Neural progenitor cell (in vitro differentiated cells): Measurements from ENCODE around the gene GFI1. TPM values are rescaled to one million over a fixed set of nuclear protein-coding genes. Genes with fewer than 3 reads are reported as not detected.

Experiments
- DNase-seq: peaks from one replicate; pipeline ENCODE4 v3.0.0-alpha.2; 2016; ENCODE audit warnings: low spot score
- H2AFZ ChIP-seq: fragments of 200-600 bp; sonication (generic); replicated peaks from 2 replicates; pipeline ENCODE4 v1.6.1; 2016; ENCODE audit warnings: antibody characterized with exemption
- H3F3A ChIP-seq: fragments of 200-600 bp; sonication (generic); 2 replicates; pipeline ENCODE4 v1.6.1; 2016; ENCODE audit warnings: antibody characterized with exemption, low read depth
- H3K27ac ChIP-seq: fragments of 200-600 bp; sonication (generic); 2 replicates; pipeline ENCODE4 v1.5.1; 2016; ENCODE audit warnings: mild to moderate bottlenecking
- H3K27me3 ChIP-seq: fragments of 200-600 bp; sonication (generic); 2 replicates; pipeline ENCODE4 v1.6.1; 2016; ENCODE audit warnings: mild to moderate bottlenecking, moderate library complexity
- H3K36me3 ChIP-seq: fragments of 200-600 bp; sonication (generic); 2 replicates; pipeline ENCODE4 v1.5.1; 2016
- H3K4me1 ChIP-seq: fragments of 200-600 bp; sonication (generic); 2 replicates; pipeline ENCODE4 v1.6.1; 2016; ENCODE audit warnings: mixed run types
- H3K4me2 ChIP-seq: fragments of 200-600 bp; sonication (generic); 2 replicates; pipeline ENCODE4 v1.6.1; 2016
- H3K4me3 ChIP-seq: fragments of 200-600 bp; sonication (generic); 2 replicates; pipeline ENCODE4 v1.5.1; 2016
- H3K79me2 ChIP-seq: fragments of 200-600 bp; sonication (generic); 2 replicates; pipeline ENCODE4 v1.6.1; 2016; ENCODE audit warnings: low read depth
- H3K9ac ChIP-seq: fragments of 200-600 bp; sonication (generic); 2 replicates; pipeline ENCODE4 v1.6.1; 2016
- H3K9me3 ChIP-seq: fragments of 200-600 bp; sonication (generic); 2 replicates; pipeline ENCODE4 v1.5.1; 2016; ENCODE audit warnings: low read depth
- H4K20me1 ChIP-seq: fragments of 200-600 bp; sonication (generic); 2 replicates; pipeline ENCODE4 v1.6.1; 2016; ENCODE audit warnings: low read depth
- H3K27ac Mint-ChIP-seq: 3 replicates; pipeline ENCODE4 v1.8.0; 2021; ENCODE audit warnings: mixed read lengths
- H3K27me3 Mint-ChIP-seq: 2 replicates; pipeline ENCODE4 v1.8.0; 2022; ENCODE audit warnings: low read depth, mild to moderate bottlenecking, inconsistent platforms, moderate library complexity, mixed read lengths; ENCODE audit not compliant: insufficient read depth
- H3K36me3 Mint-ChIP-seq: 3 replicates; pipeline ENCODE4 v1.8.0; 2021; ENCODE audit warnings: mixed read lengths
- H3K4me1 Mint-ChIP-seq: 3 replicates; pipeline ENCODE4 v1.8.0; 2021; ENCODE audit warnings: mixed read lengths
- H3K4me3 Mint-ChIP-seq: 3 replicates; pipeline ENCODE4 v1.8.0; 2021; ENCODE audit warnings: mild to moderate bottlenecking, moderate library complexity, mixed read lengths
- H3K9me3 Mint-ChIP-seq: 3 replicates; pipeline ENCODE4 v1.8.0; 2020; ENCODE audit warnings: mixed read lengths
- EZH2 ChIP-seq: fragments of 200-600 bp; sonication (generic); IDR thresholded peaks from 2 replicates; pipeline ENCODE4 v1.6.1; 2017; ENCODE audit warnings: antibody characterized with exemption, mild to moderate bottlenecking, moderate library complexity
- EZH2phosphoT487 ChIP-seq: fragments of 200-600 bp; sonication (generic); IDR thresholded peaks from 2 replicates; pipeline ENCODE4 v1.6.1; 2017; ENCODE audit warnings: antibody characterized with exemption
- total RNA-seq: library from RNA; depleted of rRNA; stranded (reverse); fragments of >200 nt; gene quantifications from 2 replicates; pipeline ENCODE4 v1.2.3, GENCODE V29; 2015; ENCODE audit warnings: low replicate concordance
- TF ChIP-seq, protein P1 (sequence below): fragments of 200-600 bp; sonication (generic); IDR thresholded peaks from 2 replicates; pipeline ENCODE4 v1.5.1; 2017; ENCODE audit warnings: antibody characterized with exemption, mild to moderate bottlenecking

GFI1 gene
- total RNA-seq, 1 donor from 2014 or later: not detected

- H3K4me2 ChIP-seq: peak overlapping the region; percentile 94
- peaks cover 80% of the 10 kb centered on the region for H3K27me3 Mint-ChIP-seq
- peaks cover 25% of the 10 kb centered on the region for H3F3A ChIP-seq
These were observed 2.9 kb downstream of the GFI1 start for GRCh38 chr1:92483610-92484471.

GRCh38 chr1:92482665-92483609 lies 3.8 kb downstream of the GFI1 start:
- Mint-ChIP-seq H3K4me3 (peak overlapping the region; percentile 78), H3K36me3 (peaks cover 1% of the 10 kb centered on the region), H3K9me3 (no peaks in the 10 kb centered on the region), H3K27me3 (peaks cover 83% of the 10 kb centered on the region), H3K27ac (no peak overlapping the region), H3K4me1 (peaks cover 36% of the 10 kb centered on the region)
- Histone ChIP-seq H3K27ac (no peak overlapping the region), H3K9me3 (no peaks in the 10 kb centered on the region), H3F3A (peaks cover 25% of the 10 kb centered on the region), H3K9ac (no peak overlapping the region), H3K4me3 (peak overlapping the region; percentile 52), H3K27me3 (peaks cover 100% of the 10 kb centered on the region), H3K4me1 (peaks cover 56% of the 10 kb centered on the region), H3K36me3 (no peaks in the 10 kb centered on the region), H3K4me2 (peak overlapping the region; percentile 94), H3K79me2 (no peaks in the 10 kb centered on the region), H2AFZ (peak overlapping the region; percentile 77), H4K20me1 (peaks cover 49% of the 10 kb centered on the region)
- DNase-seq: peak; percentile 58
- TF ChIP-seq, protein P1, sequence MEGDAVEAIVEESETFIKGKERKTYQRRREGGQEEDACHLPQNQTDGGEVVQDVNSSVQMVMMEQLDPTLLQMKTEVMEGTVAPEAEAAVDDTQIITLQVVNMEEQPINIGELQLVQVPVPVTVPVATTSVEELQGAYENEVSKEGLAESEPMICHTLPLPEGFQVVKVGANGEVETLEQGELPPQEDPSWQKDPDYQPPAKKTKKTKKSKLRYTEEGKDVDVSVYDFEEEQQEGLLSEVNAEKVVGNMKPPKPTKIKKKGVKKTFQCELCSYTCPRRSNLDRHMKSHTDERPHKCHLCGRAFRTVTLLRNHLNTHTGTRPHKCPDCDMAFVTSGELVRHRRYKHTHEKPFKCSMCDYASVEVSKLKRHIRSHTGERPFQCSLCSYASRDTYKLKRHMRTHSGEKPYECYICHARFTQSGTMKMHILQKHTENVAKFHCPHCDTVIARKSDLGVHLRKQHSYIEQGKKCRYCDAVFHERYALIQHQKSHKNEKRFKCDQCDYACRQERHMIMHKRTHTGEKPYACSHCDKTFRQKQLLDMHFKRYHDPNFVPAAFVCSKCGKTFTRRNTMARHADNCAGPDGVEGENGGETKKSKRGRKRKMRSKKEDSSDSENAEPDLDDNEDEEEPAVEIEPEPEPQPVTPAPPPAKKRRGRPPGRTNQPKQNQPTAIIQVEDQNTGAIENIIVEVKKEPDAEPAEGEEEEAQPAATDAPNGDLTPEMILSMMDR: no peak
- TF ChIP-seq EZH2phosphoT487 (peak; percentile 91), EZH2 (peak; percentile 70)

More at GRCh38 chr1:92483610-92484471, 2.9 kb downstream of the GFI1 start:
- Mint-ChIP-seq H3K27ac (no peak overlapping the region), H3K4me3 (peak overlapping the region; percentile 85), H3K4me1 (peaks cover 36% of the 10 kb centered on the region), H3K9me3 (no peaks in the 10 kb centered on the region), H3K36me3 (peaks cover 1% of the 10 kb centered on the region)
- TF ChIP-seq EZH2phosphoT487 (peak; percentile 80), EZH2 (peak; percentile 75)
- TF ChIP-seq, protein P1: no peak
- Histone ChIP-seq H3K27ac (no peak overlapping the region), H3K4me3 (peak overlapping the region; percentile 52), H4K20me1 (peaks cover 49% of the 10 kb centered on the region), H3K79me2 (no peaks in the 10 kb centered on the region), H3K36me3 (no peaks in the 10 kb centered on the region), H3K9me3 (no peaks in the 10 kb centered on the region), H2AFZ (no peak overlapping the region), H3K9ac (no peak overlapping the region), H3K4me1 (peaks cover 56% of the 10 kb centered on the region), H3K27me3 (peaks cover 100% of the 10 kb centered on the region)
- DNase-seq: peak; percentile 66

DNA sequence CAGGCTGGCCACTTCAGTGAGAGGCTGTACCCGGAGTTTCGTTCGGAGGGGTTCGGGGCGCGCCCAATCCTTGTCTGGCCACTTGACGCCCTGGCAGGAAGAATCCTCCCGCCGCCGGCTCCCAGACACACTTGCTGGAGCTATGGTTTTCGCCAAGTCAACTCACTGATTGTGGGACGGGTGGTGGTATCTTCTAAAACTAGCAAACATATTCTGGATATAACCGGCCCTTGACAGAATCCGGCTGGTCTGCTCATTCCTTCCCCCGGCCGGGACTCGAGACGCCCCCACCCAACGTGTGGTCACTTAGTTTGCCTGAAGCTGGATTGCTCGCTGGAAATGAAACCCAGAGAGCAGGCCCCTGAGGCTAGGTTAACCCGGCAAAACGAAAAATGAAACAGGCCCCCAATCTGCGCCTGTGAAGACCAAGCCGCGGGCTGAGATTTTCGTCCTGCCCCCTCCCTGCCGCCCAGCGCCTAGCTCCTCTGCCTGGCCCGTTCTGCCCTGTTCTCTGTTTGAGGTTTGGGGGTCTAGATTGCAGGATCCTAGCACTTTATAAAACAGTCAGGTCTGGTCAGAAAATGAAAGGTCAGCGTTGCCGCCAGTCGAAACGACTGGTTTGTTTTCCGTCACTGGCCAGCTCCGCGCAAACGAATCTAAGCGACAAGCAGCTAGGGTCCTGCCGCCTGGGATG lies 4.6 kb downstream of the GFI1 start:
- Mint-ChIP-seq H3K27me3 (peaks cover 80% of the 10 kb centered on the region), H3K4me3 (peak overlapping the region; percentile 78)

More for the DNA sequence above, 4.6 kb downstream of the GFI1 start:
- H3K9me3 Mint-ChIP-seq: no peaks in the 10 kb centered on the region
- peaks cover 100% of the 10 kb centered on the region for H3K27me3 ChIP-seq
- peak; percentile 59 for DNase-seq
- no peaks in the 10 kb centered on the region for H3K9me3 ChIP-seq
- peaks cover 49% of the 10 kb centered on the region for H4K20me1 ChIP-seq
- H3K27ac ChIP-seq: no peak overlapping the region
- TF ChIP-seq EZH2 (no peak), EZH2phosphoT487 (no peak)
- TF ChIP-seq, protein P1: no peak
- H3F3A ChIP-seq: peaks cover 25% of the 10 kb centered on the region
- H3K4me1 Mint-ChIP-seq: peaks cover 36% of the 10 kb centered on the region
- H3K36me3 Mint-ChIP-seq: peaks cover 1% of the 10 kb centered on the region
- peak overlapping the region; percentile 52 for H3K4me3 ChIP-seq
- no peaks in the 10 kb centered on the region for H3K36me3 ChIP-seq
- H3K4me1 ChIP-seq: peaks cover 56% of the 10 kb centered on the region
- peak overlapping the region; percentile 94 for H3K4me2 ChIP-seq
- no peak overlapping the region for H2AFZ ChIP-seq
- no peak overlapping the region for H3K9ac ChIP-seq
- no peaks in the 10 kb centered on the region for H3K79me2 ChIP-seq
- H3K27ac Mint-ChIP-seq: no peak overlapping the region
